ENCODE data around the gene LOX.

Gene LOX

GRCh38 chr5:122051569-122051968 is 26.5 kb downstream of the LOX start:
- no peak for DNase-seq

- no peak for DNase-seq
Measured at GRCh38 chr5:122050959-122051358, 27.1 kb downstream of the LOX start.

GRCh38 chr5:122040636-122041302 is 37.3 kb downstream of the LOX start:
- DNase-seq = no peak

- DNase-seq = no peak
Measured at GRCh38 chr5:122036326-122036725, 41.7 kb downstream of the LOX start.

- DNase-seq = no peak
Measured at GRCh38 chr5:122035913-122036312, 42.1 kb downstream of the LOX start.

GRCh38 chr5:122031836-122032235 is 46.2 kb downstream of the LOX start:
- DNase-seq = no peak

GRCh38 chr5:122030251-122030650 is 47.8 kb downstream of the LOX start:
- DNase-seq = no peak

- no peak for DNase-seq
Measured at GRCh38 chr5:122029818-122030217, 48.2 kb downstream of the LOX start.

- no peak for DNase-seq
Measured at GRCh38 chr5:122022966-122023365, 55.1 kb downstream of the LOX start.

- DNase-seq = no peak
Measured at GRCh38 chr5:122019919-122020590, 58.0 kb downstream of the LOX start.

GRCh38 chr5:122015471-122015870 is 62.6 kb downstream of the LOX start:
- no peak for DNase-seq

GRCh38 chr5:122014236-122014935 is 63.7 kb downstream of the LOX start:
- DNase-seq = no peak

Data from hematopoietic multipotent progenitor cell treated with erythropoietin and hydrocortisone succinate and interleukin-3 and kit ligand, for 8 days (in vitro differentiated cells).